ENCODE data around the gene SIMC1.
"Not testable (repeated sequence)": the region's sequence is repeated elsewhere in the genome, so short reads cannot be mapped to it uniquely, and the experiment has no call there.

Gene SIMC1

GRCh38 chr5:176290057-176290840 is 52.0 kb downstream of the SIMC1 start:
- DNase-seq (ENCODE audit: low read depth, low spot score), result not testable (repeated sequence)

GRCh38 chr5:176305356-176305755 is 67.1 kb downstream of the SIMC1 start:
- DNase-seq (ENCODE audit: low read depth, low spot score), result not testable (repeated sequence)

- no peak for DNase-seq (ENCODE audit: low read depth, low spot score)
These were observed 79.5 kb downstream of the SIMC1 start for GRCh38 chr5:176317534-176318374.

- no peak for DNase-seq (ENCODE audit: low read depth, low spot score)
These were observed 81.8 kb downstream of the SIMC1 start for GRCh38 chr5:176319827-176320554.

- no peak for DNase-seq (ENCODE audit: low read depth, low spot score)
These were observed 82.4 kb downstream of the SIMC1 start for GRCh38 chr5:176320577-176320976.

- no peak for DNase-seq (ENCODE audit: low read depth, low spot score)
These were observed 96.0 kb downstream of the SIMC1 start for GRCh38 chr5:176334031-176334770.

- no peak for DNase-seq (ENCODE audit: low read depth, low spot score)
These were observed 99.7 kb downstream of the SIMC1 start for GRCh38 chr5:176337913-176338312.

- DNase-seq (ENCODE audit: low read depth, low spot score), result no peak
These were observed 101.1 kb downstream of the SIMC1 start for GRCh38 chr5:176339304-176339703.

- no peak for DNase-seq (ENCODE audit: low read depth, low spot score)
These were observed 103.3 kb downstream of the SIMC1 start for GRCh38 chr5:176341325-176342157.

GRCh38 chr5:176342158-176342483 is 103.9 kb downstream of the SIMC1 start:
- DNase-seq (ENCODE audit: low read depth, low spot score), result no peak

GRCh38 chr5:176342766-176343458 is 104.7 kb downstream of the SIMC1 start:
- no peak for DNase-seq (ENCODE audit: low read depth, low spot score)

GRCh38 chr5:176350416-176350815 is 112.2 kb downstream of the SIMC1 start:
- DNase-seq (ENCODE audit: low read depth, low spot score), result no peak

GRCh38 chr5:176352116-176352878 is 114.1 kb downstream of the SIMC1 start:
- DNase-seq (ENCODE audit: low read depth, low spot score), result no peak

GRCh38 chr5:176353533-176353932 is 115.3 kb downstream of the SIMC1 start:
- DNase-seq (ENCODE audit: low read depth, low spot score), result no peak

GRCh38 chr5:176355400-176356178 is 117.4 kb downstream of the SIMC1 start:
- no peak for DNase-seq (ENCODE audit: low read depth, low spot score)

GRCh38 chr5:176356179-176356566 is 117.9 kb downstream of the SIMC1 start:
- DNase-seq (ENCODE audit: low read depth, low spot score), result no peak

GRCh38 chr5:176359658-176360057 is 121.4 kb downstream of the SIMC1 start:
- no peak for DNase-seq (ENCODE audit: low read depth, low spot score)

GRCh38 chr5:176360894-176361436 is 122.7 kb downstream of the SIMC1 start:
- DNase-seq (ENCODE audit: low read depth, low spot score), result no peak
